ENCODE measurements around the gene SMC4. TPM values are rescaled to one million over a fixed set of nuclear protein-coding genes. Genes with fewer than 3 reads are reported as not detected.

SMC4 gene
- polyA plus RNA-seq, 1 of the 3 experiments (the other 2 are of a cell fraction) = 26.1 TPM

- CTCF ChIA-PET = no interaction called here
- peaks cover 6% of the 10 kb centered on the region; the same call in 1 of the 2 replicates for H3K79me2 ChIP-seq (ENCODE audit: insufficient read depth)
- no peak overlapping the region for H3K4me3 ChIP-seq (ENCODE audit: low read depth in 2 of 2, low read length in 1 of 2)
- no peaks in the 10 kb centered on the region for H3K27me3 ChIP-seq (ENCODE audit: insufficient read depth)
- no peak overlapping the region for H3K4me2 ChIP-seq
- H3F3A ChIP-seq (replicated peaks; ENCODE audit: insufficient read depth) = peaks cover 15% of the 10 kb centered on the region
- H2AFZ ChIP-seq (ENCODE audit: low read depth) = no peak overlapping the region
- no peaks in the 10 kb centered on the region for H3K9me2 ChIP-seq
- no peaks in the 10 kb centered on the region for H4K20me1 ChIP-seq (ENCODE audit: insufficient read depth)
- no peaks in the 10 kb centered on the region for H3K9me3 ChIP-seq
- peaks cover 0 to 5% of the 10 kb centered on the region in 2 experiments; a peak in 2 of 4 replicates for H3K4me1 ChIP-seq (ENCODE audit: control insufficient read depth in 1 of 2, insufficient read depth in 2 of 2, low read depth in 1 of 2, low read length in 1 of 2)
- no peak overlapping the region for H3K27ac ChIP-seq (ENCODE audit: low read depth in 2 of 2, low read length in 1 of 2)
- no peak overlapping the region for H3K9ac ChIP-seq
- 100% methylated on average over 2 of the region's 2 CpGs for WGBS (ENCODE audit: low lambda C conversion rate)
- H3K36me3 ChIP-seq (replicated peaks in 1 of 2; ENCODE audit: control insufficient read depth in 1 of 2, insufficient read depth in 2 of 2, low read length in 1 of 2) = peaks cover 32 to 47% of the 10 kb centered on the region in 2 experiments
- no peak for DNase-seq
- TF ChIP-seq POLR2AphosphoS5 (IDR thresholded peaks at IDR 0.05; ENCODE audit: low read depth, low read length) = no peak
- TF ChIP-seq PBX3 (IDR thresholded peaks at IDR 0.05) = no peak
- TF ChIP-seq EP300 (IDR thresholded peaks at IDR 0.05; ENCODE audit: borderline replicate concordance in 1 of 2, low read depth in 1 of 2, low read length in 1 of 2) = no peak
- POLR2A ChIA-PET = no interaction called here
These were observed 25.8 kb upstream of the SMC4 start for GRCh38 chr3:160373655-160374054.

- no peak overlapping the region for H3K27ac ChIP-seq (ENCODE audit: low read depth in 2 of 2, low read length in 1 of 2)
- no peaks in the 10 kb centered on the region for H4K20me1 ChIP-seq (ENCODE audit: insufficient read depth)
- no peak overlapping the region for H2AFZ ChIP-seq (ENCODE audit: low read depth)
- H3K9ac ChIP-seq = no peak overlapping the region
- no peaks in the 10 kb centered on the region for H3K9me2 ChIP-seq
- peaks cover 19% of the 10 kb centered on the region for H3F3A ChIP-seq (replicated peaks; ENCODE audit: insufficient read depth)
- H3K9me3 ChIP-seq = no peaks in the 10 kb centered on the region
- no peaks in the 10 kb centered on the region for H3K27me3 ChIP-seq (ENCODE audit: insufficient read depth)
- no peak overlapping the region for H3K4me2 ChIP-seq
- no peak overlapping the region for H3K4me3 ChIP-seq (ENCODE audit: low read depth in 2 of 2, low read length in 1 of 2)
- ChIA-PET POLR2A (no interaction called here), CTCF (interaction anchor here (0.7 kb wide), 1 partner anchor 33 kb away, joined by 3 read pairs; no protein-coding TSS in a partner anchor)
- TF ChIP-seq USF1 (IDR thresholded peaks at IDR 0.05; ENCODE audit: borderline replicate concordance, low read depth) (no peak), SIN3A (IDR thresholded peaks at IDR 0.05; ENCODE audit: borderline replicate concordance, low read depth, low read length) (no peak), POLR2AphosphoS5 (IDR thresholded peaks at IDR 0.05; ENCODE audit: low read depth, low read length) (no peak)
- peaks cover 6% of the 10 kb centered on the region; the same call in 1 of the 2 replicates for H3K79me2 ChIP-seq (ENCODE audit: insufficient read depth)
- peaks cover 32 to 47% of the 10 kb centered on the region in 2 experiments for H3K36me3 ChIP-seq (replicated peaks in 1 of 2; ENCODE audit: control insufficient read depth in 1 of 2, insufficient read depth in 2 of 2, low read length in 1 of 2)
- peaks cover 0 to 5% of the 10 kb centered on the region in 2 experiments; a peak in 2 of 4 replicates for H3K4me1 ChIP-seq (ENCODE audit: control insufficient read depth in 1 of 2, insufficient read depth in 2 of 2, low read depth in 1 of 2, low read length in 1 of 2)
- no peak for DNase-seq
- 73% methylated on average over 2 of the region's 2 CpGs for WGBS (ENCODE audit: low lambda C conversion rate)
These were observed 25.0 kb upstream of the SMC4 start for GRCh38 chr3:160374472-160374871.

- no peaks in the 10 kb centered on the region for H3K27me3 ChIP-seq (ENCODE audit: insufficient read depth)
- no peaks in the 10 kb centered on the region for H4K20me1 ChIP-seq (ENCODE audit: insufficient read depth)
- H3K27ac ChIP-seq (ENCODE audit: low read depth in 2 of 2, low read length in 1 of 2) = no peak overlapping the region
- H3K9me2 ChIP-seq = no peaks in the 10 kb centered on the region
- peaks cover 32 to 47% of the 10 kb centered on the region in 2 experiments for H3K36me3 ChIP-seq (replicated peaks in 1 of 2; ENCODE audit: control insufficient read depth in 1 of 2, insufficient read depth in 2 of 2, low read length in 1 of 2)
- DNase-seq = no peak
- H2AFZ ChIP-seq (ENCODE audit: low read depth) = no peak overlapping the region
- H3K9me3 ChIP-seq = no peaks in the 10 kb centered on the region
- peaks cover 0 to 5% of the 10 kb centered on the region in 2 experiments; a peak in 2 of 4 replicates for H3K4me1 ChIP-seq (ENCODE audit: control insufficient read depth in 1 of 2, insufficient read depth in 2 of 2, low read depth in 1 of 2, low read length in 1 of 2)
- no peak overlapping the region for H3K4me3 ChIP-seq (ENCODE audit: low read depth in 2 of 2, low read length in 1 of 2)
- no peak overlapping the region for H3K4me2 ChIP-seq
- CTCF ChIA-PET = interaction anchor here (0.7 kb wide), 1 partner anchor 33 kb away, joined by 3 read pairs; no protein-coding TSS in a partner anchor
- POLR2A ChIA-PET = no interaction called here
- WGBS (ENCODE audit: low lambda C conversion rate) = 75% methylated on average over 1 of the region's 1 CpG
- peaks cover 6% of the 10 kb centered on the region; the same call in 1 of the 2 replicates for H3K79me2 ChIP-seq (ENCODE audit: insufficient read depth)
- peaks cover 19% of the 10 kb centered on the region for H3F3A ChIP-seq (replicated peaks; ENCODE audit: insufficient read depth)
- H3K9ac ChIP-seq = no peak overlapping the region
- TF ChIP-seq FOXM1 (IDR thresholded peaks at IDR 0.05; ENCODE audit: low read depth) = no peak
- no peak for TF ChIP-seq MEF2A (IDR thresholded peaks at IDR 0.05; ENCODE audit: borderline replicate concordance, low read depth)
- no peak for TF ChIP-seq FOSL2 (IDR thresholded peaks at IDR 0.05; ENCODE audit: borderline replicate concordance, low read depth)
- TF ChIP-seq RXRA (IDR thresholded peaks at IDR 0.05; ENCODE audit: borderline replicate concordance, low read depth) = no peak
- TF ChIP-seq PBX3 (IDR thresholded peaks at IDR 0.05) = no peak
- TF ChIP-seq MXI1 (IDR thresholded peaks at IDR 0.05; ENCODE audit: low read depth, low read length) = no peak
- no peak for TF ChIP-seq GATA2 (CRISPR knock-in tag; IDR thresholded peaks at IDR 0.05)
- TF ChIP-seq FOXJ3 (CRISPR knock-in tag; IDR thresholded peaks at IDR 0.05) = no peak
- TF ChIP-seq NFIC (IDR thresholded peaks at IDR 0.05; ENCODE audit: borderline replicate concordance) = no peak
- no peak for TF ChIP-seq MAX (IDR thresholded peaks at IDR 0.05; ENCODE audit: low read depth)
- TF ChIP-seq CTCF (IDR thresholded peaks at IDR 0.05) = no peak
- no peak for TF ChIP-seq USF1 (IDR thresholded peaks at IDR 0.05; ENCODE audit: borderline replicate concordance, low read depth)
These were observed 24.5 kb upstream of the SMC4 start for GRCh38 chr3:160374925-160375324.

Data from SK-N-SH (cell line).